GM20431 (cell line): ENCODE data around the gene RIC3.

Source experiments
- in situ Hi-C: fragments of 300-500 bp; cut with MseI, MboI; formaldehyde crosslinking; loops from one replicate; pipeline ENCODE4 v1.15.0; 2020; ENCODE audit warnings: low sequenced_read_pairs; ENCODE audit not compliant: unreplicated experiment

Gene RIC3, protein sequence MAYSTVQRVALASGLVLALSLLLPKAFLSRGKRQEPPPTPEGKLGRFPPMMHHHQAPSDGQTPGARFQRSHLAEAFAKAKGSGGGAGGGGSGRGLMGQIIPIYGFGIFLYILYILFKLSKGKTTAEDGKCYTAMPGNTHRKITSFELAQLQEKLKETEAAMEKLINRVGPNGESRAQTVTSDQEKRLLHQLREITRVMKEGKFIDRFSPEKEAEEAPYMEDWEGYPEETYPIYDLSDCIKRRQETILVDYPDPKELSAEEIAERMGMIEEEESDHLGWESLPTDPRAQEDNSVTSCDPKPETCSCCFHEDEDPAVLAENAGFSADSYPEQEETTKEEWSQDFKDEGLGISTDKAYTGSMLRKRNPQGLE

GRCh38 chr11:8168485-8169257 lies at the start of gene RIC3:
Gene RIC3 (minus strand): TSS chr11:8169025. CDS start chr11:8168989, 36 bp downstream.
- in situ Hi-C loops: no loop called here

- in situ Hi-C loops: no loop called here
Measured at GRCh38 chr11:8218409-8218808, 49.6 kb upstream of the RIC3 start.

GRCh38 chr11:8217926-8218325 lies 49.1 kb upstream of the RIC3 start:
- in situ Hi-C loops: no loop called here

- in situ Hi-C loops: no loop called here
Measured at GRCh38 chr11:8217136-8217535, 48.3 kb upstream of the RIC3 start.

GRCh38 chr11:8213376-8213775 lies 44.6 kb upstream of the RIC3 start:
- in situ Hi-C loops: no loop called here

DNA sequence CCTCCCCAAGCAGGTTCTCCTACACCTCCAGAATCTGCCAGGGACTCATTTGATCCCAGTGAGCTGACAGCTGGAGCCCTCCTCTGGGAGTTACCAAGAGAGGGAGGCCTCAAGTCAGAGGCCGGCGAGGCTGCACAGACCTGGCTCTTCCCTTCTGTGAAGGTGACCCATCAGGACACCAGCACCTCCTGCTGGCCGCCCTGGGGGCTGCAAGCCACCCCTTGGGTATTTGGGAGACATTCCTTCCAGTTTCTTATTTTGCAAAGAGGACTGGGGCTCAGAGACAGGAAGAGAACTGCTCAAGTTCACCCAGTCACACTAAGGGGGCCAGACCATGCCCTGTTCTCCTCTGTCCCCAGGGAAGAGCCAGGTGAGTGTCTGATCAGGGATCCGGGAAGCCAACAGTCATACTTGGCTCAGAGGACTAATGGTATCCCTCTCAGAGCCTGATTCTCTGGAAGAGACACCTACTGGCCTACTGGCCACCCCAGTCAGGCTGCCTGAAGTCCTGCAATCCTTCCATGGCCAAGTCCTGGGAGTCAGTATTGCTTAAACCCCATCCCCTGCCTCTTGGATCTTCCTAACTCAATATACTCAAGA lies 40.5 kb upstream of the RIC3 start:
- in situ Hi-C loops: no loop called here

DNA sequence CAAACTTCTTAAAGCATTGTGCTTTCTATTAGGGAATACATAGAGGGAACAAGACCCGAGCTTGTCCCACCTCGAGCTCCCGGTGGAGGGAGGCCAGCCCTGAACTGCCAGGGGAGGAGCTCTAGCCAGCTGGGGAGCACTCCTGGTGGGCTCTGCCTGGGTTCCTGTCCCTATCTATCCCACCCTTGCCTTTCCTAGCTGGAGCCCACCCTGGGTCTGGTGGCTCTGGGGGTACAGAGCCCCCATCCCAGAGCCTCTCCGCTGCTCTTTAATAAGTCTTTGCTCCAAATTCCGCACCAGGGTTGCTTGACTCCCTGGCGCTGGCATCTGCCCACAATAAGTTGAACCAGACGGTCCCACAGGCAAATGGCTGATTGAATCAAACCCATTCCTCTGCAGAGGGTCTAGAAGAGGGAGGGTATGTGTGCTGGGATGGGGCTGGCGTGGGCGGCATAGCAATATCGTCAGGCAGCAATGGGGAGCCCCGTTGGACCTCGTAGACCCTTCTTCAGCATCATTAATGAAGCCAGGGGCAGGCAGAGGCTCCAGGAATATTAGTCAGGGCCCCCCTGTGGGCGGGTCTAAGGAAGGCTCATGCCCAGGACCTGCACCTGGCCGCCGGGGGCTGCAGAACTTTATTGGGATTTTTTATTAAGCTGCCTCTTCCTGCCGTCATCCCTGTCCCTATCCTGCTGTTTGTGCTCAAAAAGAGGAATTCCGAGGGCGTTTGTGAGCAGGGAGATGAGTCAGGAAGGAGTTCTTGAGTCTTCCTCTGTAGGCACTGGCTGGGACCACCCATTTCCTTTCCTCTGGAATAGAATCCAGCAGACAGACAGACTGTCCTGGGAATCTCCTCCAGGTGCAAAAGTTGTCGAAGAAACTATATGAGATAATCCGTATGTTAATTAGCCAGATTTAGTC lies 38.5 kb upstream of the RIC3 start:
- in situ Hi-C loops: no loop called here

GRCh38 chr11:8206251-8207079 lies 37.6 kb upstream of the RIC3 start:
- in situ Hi-C loops: no loop called here

DNA sequence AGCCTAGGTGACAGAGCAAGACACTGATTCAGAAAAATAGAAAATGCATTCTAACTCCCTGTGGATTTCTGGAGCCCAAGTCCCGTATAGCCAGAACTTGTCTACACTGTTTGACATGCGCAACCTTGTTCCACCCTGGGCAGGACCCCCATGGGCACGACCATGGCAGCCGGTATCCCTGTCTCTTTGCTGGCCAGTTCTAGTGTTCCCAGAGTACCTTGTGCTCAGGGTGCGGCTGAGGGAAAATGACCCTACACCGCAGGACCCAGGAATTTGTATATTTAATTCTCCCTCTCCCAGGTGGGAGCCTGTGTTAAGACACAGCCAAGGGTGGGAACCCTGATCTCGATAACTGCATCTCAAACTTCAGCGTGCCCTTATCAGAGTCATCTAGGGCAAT lies 36.7 kb upstream of the RIC3 start:
- in situ Hi-C loops: no loop called here

DNA sequence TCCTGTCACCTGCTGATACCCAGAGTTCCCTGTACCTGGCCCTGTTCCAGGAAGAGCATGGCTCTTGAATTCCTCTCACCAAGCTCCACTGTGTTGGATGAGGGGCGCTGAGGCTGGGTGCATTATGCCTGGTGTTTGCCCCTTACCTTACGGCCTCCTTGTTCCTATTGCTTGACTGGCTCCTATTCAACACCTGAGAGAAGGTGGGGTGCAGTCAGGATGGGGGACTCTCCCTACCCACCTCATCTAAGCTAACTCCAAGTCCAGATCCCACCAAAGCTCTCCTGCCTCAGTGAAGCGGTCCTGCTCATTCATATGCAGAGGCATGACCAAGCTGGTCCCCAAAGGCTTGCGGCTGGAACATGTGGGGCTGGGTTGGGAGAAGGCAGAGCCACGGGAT lies 35.8 kb upstream of the RIC3 start:
- in situ Hi-C loops: no loop called here

GRCh38 chr11:8204025-8204424 lies 35.2 kb upstream of the RIC3 start:
- in situ Hi-C loops: no loop called here

DNA sequence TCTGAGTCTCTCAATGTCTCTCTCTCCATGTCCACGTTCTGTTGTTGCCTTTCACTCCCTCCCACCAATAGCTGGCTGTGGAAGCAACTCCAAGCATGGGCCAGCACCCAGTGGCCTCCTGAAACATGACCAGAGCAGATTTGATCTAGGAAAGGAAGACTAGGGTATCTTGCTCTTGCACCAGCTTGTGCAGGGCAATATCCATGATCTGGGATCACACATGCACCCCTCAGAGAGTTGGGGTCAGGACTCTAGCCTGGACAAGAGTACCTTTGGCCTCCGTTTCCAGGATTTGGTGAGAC lies 34.5 kb upstream of the RIC3 start:
- in situ Hi-C loops: no loop called here

- in situ Hi-C loops: no loop called here
Measured at GRCh38 chr11:8202516-8203413, 33.9 kb upstream of the RIC3 start.

GRCh38 chr11:8201644-8202365 lies 33.0 kb upstream of the RIC3 start:
- in situ Hi-C loops: no loop called here

DNA sequence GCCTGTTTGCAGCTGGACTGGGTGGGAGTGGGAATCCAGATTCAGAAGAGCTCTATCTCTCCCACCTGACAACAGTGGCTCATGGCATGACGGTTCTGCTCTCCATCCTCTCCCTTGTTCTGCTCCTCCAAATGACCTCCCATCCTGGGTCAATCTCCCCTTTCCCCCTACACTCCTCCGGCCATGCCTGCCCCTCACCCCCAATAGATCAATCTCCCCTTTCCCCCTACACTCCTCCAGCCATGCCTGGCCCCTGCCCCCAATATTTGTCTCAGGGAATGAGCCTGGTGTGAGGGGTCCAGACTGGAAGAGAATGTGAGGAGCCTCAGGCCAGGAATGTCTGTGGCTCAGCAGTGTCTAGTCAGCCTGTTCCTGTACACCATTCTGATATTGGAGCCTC lies 30.9 kb upstream of the RIC3 start:
- in situ Hi-C loops: no loop called here

DNA sequence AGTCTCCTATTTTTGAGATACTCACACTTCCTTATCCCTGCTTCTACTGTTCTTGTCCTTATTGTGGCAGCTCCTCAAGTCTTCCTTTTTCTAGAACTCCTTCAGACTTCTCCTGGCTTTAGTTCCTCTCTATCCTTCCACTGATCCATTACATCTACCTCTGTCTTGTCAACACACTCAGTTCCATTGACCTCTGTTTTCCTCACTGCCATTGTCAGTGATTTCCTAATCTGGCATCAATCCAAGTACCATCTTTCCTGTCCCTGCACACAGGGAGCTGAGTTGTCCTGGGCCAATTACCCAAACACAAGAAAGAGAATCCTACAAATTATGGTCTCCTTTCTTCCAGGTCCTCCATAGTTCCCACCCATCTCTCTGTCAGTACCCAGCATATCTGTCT lies 27.9 kb upstream of the RIC3 start:
- in situ Hi-C loops: no loop called here

DNA sequence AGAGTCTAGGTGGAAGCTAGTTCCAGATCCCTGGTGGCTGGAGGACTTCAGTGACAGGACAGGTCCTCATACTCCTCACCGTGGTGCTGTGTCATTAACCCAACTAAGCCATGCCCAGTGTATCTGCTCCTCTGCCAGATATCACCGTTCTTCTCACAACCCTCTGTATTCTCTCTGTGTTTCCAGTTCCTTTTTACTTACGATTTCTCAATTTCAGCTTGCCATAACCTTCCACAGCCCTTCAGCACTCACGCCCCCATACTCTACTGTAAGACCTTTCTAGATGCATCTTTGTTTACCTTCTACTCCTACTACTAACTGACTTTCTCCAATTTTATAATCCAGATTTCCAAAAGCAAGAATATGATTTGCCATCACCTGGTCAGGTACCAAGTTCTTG lies 26.1 kb upstream of the RIC3 start:
- in situ Hi-C loops: no loop called here

DNA sequence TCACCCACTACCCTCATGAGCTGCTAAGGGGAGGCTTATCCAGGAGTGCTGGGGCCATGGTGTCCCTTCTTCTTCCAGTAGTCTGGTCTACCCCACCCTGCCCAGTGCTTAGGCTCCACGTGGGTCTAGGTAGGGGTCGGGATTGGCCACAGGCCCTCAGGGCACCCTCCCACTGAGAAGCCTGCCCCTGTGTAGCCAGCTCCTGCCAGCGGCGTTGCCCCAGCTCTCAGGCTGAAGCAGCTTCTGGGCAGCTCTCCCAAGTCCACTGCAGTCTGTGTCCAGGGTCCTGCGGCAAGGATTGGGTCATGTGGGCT lies 24.0 kb upstream of the RIC3 start:
- in situ Hi-C loops: no loop called here
